GM10266 (cell line): ENCODE data around the gene GPR155.

Source experiments
- DNase-seq: peaks from one replicate; pipeline ENCODE4 v3.0.0; 2012; ENCODE audit errors: extremely low spot score
- TF ChIP-seq, protein P1 (sequence below): IDR thresholded peaks from 2 replicates; pipeline ENCODE4 v1.5.1; 2012; ENCODE audit warnings: mild to moderate bottlenecking, low read depth; ENCODE audit not compliant: control insufficient read depth, insufficient read depth; ENCODE audit errors: missing control alignments

GPR155 gene

GRCh38 chr2:174385201-174385600 is 101.6 kb downstream of the GPR155 start:
- TF ChIP-seq, protein P1, sequence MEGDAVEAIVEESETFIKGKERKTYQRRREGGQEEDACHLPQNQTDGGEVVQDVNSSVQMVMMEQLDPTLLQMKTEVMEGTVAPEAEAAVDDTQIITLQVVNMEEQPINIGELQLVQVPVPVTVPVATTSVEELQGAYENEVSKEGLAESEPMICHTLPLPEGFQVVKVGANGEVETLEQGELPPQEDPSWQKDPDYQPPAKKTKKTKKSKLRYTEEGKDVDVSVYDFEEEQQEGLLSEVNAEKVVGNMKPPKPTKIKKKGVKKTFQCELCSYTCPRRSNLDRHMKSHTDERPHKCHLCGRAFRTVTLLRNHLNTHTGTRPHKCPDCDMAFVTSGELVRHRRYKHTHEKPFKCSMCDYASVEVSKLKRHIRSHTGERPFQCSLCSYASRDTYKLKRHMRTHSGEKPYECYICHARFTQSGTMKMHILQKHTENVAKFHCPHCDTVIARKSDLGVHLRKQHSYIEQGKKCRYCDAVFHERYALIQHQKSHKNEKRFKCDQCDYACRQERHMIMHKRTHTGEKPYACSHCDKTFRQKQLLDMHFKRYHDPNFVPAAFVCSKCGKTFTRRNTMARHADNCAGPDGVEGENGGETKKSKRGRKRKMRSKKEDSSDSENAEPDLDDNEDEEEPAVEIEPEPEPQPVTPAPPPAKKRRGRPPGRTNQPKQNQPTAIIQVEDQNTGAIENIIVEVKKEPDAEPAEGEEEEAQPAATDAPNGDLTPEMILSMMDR = no peak
- DNase-seq = no peak

- TF ChIP-seq, protein P1 = no peak
- DNase-seq = no peak
Observed at GRCh38 chr2:174383796-174384195, 103.0 kb downstream of the GPR155 start.
